CD4-positive, alpha-beta T cell treated with Interleukin-6 for 4 hours (primary cell): ENCODE measurements around the gene GRPEL2.
A peak's percentile ranks its signal among the peaks of the same experiment; 100 is the strongest.

Source experiments
- DNase-seq: peaks from one replicate; pipeline ENCODE4 v3.0.0-alpha.2; 2020; ENCODE audit warnings: mixed read lengths

The GRPEL2 gene, protein sequence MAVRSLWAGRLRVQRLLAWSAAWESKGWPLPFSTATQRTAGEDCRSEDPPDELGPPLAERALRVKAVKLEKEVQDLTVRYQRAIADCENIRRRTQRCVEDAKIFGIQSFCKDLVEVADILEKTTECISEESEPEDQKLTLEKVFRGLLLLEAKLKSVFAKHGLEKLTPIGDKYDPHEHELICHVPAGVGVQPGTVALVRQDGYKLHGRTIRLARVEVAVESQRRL

DNA sequence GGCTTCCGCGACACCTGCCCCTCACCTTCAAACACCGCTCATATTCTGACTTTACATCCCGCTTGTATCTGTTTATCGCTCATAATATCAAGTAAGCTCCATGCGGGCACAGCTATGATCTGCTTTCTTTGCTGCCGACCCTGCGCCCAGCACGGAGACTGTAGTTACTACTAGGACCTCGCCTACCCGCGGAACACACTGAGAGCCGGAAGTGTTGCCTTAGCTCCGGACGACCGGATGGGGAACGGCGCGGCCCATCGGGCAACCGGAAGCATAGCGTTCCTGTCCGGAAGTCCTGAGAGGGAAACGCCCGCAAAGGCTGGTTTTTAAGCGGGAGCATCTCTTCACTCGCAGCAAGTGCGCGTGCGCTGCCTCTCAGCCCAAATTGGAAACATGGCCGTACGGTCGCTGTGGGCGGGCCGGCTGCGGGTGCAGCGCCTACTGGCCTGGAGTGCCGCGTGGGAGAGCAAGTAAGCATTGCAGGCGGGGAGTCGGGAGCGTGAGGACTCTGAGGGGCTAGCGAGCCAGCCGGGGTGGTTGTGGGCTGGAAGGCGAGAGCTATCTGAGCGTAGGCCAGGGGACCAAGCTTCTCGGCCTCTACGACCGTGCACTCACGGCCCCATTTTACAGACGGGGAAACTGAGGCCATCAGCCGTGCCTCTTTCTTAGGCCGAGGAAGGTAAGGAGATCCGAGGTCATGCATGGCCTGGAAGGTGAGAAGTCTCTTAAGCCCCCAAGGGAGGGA, at the start of gene GRPEL2:
Gene GRPEL2, plus strand, starts transcription at position 353 of the 745 bp plus-strand sequence. Its CDS starts 41 bp downstream, at position 394.
- peak; percentile 91 for DNase-seq

DNA sequence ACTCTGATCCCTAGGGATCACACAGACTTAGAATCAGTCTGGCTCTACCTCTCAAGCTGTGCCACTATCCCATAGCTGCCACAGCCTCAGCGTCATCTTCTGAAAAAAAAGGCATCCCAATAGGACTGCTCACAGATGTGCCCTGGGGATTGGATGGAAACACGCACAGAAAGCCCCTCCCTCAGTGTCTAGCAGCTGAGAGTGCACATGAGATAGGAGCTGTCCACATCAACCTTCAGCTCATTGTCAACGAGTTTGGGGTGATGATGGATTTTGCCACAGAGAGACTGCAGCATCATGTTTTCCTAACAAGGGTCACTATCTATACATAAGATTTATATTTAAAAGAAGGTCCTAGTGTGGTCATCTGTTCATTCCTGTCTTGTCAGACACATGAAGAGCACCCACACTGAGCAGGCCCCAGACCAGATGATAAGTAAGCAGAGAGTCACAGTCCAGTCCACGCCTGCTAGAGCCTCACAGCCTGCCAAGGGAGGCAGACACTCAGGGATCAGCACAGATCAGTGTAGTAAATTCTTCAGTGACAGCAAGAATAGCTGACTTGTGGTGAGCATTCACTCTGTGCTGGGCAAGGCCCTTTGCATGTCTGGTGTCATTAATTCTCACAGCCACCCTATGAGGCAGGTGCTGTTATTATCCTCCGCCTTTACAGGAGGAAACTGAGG, 47.8 kb upstream of the GRPEL2 start:
- no peak for DNase-seq

DNA sequence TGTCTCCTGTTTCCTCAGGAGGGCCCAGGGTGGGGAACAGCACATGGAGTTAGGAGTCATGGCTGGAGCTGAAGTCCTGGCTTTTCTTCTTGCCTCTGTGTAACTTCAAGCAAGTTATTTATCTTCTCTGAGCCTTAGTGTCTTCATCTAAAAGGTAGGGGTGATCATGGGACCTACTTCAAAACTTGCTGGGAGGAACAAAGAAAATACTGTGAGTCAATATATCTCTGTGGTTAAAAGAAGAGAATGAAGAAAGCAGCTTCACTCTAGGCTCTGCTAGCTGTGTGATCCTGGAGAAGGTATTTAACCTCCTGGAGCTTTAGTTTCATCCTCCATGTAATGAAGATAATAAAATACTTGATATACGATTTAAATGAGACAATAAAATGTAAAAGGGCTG, 47.1 kb upstream of the GRPEL2 start:
- DNase-seq = no peak

DNA sequence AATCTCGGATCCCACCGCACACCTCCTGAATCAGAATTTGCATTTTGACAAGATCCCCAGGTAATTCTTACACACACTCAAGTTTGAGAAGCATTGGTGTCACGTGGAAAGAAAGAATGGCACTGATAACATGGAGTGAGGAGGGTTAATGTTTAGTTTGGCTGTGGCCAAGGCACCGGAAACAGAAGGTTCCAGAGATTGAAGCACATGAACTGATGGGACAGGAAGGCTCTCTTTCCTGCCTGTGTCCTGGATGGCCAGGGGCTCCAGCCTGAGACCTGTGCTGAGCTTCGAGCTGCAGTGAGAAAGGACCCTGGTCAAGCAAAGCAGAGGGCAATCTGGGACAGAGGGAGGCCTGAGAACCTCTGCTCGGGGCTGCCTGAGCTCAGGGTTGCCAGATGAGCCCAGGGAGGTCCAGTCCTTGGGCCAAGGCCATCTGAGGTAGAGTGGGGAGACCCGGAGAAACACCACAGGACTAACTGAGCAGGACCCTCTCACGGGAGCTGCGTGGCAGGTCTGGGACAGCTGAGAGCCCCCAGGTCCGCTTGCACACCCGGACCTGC, 46.4 kb upstream of the GRPEL2 start:
- DNase-seq = no peak

DNA sequence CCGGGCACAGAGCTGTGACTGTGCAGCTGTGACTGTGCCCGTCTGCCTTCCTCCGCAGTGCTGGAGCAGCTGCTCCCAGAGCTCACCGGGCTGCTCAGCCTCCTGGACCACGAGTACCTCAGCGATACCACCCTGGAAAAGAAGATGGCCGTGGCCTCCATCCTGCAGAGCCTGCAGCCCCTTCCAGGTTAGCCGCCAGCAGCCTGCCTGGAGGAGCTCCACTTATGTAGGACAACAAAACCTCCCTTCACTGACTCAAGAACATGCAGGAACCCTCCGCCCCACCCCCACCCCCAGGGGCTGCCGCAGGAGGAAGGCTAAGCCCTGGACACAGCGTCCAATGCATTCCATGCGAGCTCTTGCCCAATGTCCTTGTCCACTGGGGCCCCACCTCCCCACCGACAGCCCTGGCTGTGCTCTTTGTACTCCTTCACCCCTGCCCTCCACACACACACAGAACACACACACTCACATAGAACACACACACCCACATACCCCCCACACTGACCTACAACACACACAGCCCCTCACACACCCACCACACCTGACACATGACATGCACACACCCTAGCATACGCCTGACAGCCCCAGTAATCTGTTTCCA, 45.7 kb upstream of the GRPEL2 start:
- DNase-seq = no peak

DNA sequence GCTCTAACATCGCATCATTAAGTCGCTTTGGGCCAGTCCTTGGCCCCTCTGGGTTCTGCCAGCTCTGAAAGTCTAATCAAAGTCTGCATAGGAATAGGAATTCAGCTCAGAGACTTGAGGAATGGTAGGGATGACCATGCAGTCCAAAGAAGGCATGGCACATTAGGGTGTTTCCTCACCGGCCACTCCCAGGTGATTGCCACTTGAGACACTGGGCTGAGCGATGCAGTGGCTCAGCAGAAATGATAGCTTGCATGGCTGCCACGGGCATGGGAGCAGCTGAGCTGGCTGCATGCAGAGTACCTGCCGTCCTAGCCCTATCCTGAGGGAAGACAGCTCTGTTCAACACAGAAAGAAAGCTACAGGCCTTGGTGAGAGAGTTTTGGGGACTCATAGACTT, 44.9 kb upstream of the GRPEL2 start:
- DNase-seq = no peak

DNA sequence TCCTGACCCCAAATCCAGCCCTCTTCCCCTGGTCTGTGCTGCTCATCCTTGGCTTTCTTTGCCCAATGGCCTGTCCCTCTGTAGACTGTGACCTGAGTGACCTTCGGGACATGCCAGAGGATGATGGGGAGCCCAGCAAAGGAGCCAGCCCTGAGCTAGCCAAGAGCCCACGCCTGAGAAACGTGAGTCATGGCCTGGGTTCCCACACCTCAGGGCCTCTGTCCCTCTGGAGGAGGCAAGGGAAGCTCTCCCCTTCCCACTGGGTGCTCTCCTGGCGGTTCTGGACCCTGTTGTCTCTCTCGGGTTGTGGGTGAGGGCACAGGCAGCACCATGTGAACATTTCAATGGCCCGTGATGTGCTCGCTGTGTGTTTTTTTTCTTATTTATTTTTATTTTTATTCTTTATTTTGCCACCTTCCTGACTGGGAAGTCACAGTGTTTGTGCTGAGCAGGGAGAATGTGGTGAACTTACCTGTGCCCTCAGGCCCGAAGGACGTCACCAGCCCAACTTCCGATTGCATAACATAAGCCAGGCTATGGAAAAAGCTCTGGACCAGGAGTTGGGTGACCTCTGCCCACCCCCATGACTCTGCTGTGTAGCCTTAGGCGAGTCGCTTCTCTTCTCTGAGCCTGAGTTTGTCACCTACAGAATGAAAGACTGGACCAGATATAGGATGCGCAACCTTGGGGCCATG, 44.1 kb upstream of the GRPEL2 start:
- DNase-seq = no peak

DNA sequence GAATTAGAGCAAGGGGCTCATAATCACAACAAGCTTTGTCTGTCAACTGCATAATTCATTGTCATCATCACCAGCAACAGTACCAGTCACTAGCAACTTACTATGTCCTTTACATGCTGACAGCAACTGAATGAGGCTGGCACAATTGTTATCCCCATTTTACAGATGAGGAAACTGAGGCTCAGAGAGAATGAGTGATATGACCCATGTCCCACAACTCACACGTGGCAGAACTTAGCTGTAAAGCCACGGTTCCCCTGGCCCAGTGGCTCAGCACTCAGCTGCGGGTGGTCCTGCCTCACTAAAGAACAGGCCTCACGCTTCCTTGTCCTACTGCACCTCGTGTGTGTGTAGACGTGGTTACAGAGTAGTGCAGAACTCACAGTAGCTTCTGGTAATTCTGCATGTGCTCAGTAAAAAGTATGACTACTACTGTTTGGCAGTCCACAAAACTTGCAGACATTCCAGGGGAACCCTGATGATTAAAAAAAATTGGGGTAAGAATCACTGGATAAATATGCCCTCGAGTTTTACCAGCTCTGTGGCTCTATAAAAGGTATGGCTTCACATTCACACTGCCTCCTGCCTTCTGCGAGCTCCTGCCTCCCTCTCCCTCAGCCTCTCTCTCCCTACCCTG, 43.4 kb upstream of the GRPEL2 start:
- no peak for DNase-seq

DNA sequence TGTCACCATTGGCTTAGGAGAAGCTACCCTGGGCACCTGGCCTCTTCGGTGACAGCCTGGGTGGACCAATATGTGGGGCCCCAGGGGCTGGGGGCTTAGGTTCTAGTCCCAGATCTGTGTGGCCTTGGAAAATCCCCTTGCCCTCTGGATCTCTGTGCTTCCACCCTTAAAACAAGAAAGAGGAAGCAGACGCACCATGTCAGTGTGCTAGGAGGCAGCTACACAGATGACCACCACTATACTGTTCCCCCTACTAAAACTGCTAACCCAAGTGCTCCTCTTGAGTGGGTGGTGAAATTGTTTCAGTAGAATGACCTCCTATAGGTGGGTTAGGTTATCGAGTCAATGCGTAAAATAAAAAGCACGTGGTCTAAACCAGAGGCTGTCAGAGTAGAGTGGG, 42.7 kb upstream of the GRPEL2 start:
- DNase-seq = no peak

DNA sequence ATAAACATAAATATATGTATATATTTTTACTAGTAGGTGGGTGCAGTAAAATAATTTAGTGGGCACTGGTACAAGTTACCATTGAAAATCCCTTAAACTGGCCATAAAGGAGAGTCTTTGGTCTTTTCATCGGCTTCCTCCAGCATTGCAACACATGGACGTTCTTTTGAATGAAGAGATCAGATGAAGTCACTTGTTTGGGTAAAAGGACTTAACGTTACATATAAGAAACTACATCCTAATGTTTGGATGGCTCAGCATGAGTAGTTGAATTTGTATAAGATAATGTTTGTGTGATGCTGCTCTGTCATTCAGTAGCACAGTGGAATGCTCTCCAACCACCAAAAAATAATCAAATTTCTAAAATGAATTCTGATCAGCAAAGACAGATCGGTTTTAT, 42.1 kb upstream of the GRPEL2 start:
- DNase-seq = no peak

DNA sequence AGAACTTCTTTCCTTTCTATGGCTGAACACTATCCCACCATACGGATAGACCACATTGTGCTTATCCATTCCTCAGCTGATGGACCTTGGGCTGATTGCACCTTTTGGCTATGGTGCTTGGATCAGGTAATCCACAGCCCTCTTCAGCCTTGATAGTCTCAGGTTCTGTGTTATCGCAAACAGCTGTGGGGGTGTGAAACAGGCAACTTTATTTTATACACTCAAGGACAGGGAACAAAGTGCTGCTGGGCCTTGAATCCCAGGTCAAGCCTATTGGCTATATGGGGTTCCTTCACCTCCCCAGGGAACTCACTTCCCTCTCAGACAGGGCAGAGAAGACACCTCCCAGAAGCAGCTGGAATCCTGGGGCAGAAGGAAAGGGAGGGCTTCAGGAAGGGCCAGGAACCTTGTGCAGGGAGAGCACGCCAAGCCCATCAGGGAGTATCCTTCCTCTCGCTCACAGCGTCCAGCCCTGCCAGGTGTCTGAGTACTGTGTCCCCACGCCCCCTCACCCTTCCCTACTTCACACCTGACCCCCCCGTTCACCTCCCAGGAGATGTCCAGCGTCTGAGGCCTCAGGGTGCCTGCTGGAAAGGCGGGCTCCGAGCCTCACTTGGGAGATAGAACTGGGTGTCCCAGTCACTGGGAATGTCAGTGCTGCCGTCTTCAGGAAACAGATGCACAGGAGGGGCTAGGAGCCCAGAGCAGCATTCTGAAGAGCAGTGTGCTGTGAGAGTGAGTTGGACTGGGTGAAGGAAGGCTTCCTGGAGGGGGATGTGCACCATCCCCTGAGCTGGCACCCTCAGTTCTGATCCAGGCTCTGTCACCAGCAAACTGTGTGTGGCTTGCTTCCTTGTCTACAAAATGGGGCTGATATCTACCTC, 40.9 kb upstream of the GRPEL2 start:
- no peak for DNase-seq

DNA sequence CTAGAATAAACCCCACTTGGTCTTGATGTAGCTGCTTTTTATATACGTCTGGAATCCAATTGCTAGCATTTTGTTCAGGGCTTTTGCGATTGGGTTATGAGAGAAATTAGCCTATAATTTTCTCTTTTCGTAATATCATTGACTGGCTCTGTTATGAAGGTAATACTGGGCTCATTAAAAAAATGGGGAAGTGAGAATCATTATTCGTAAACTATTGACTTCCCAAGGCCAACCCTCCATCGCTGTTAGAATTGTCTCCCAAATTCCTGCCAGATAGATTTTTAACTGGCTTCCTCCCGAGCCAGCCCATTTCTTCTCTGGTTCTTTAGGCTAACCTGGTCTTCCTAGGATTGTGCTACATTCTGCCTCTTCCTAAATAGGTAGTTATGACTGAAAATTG, 35.9 kb upstream of the GRPEL2 start:
- DNase-seq = no peak

DNA sequence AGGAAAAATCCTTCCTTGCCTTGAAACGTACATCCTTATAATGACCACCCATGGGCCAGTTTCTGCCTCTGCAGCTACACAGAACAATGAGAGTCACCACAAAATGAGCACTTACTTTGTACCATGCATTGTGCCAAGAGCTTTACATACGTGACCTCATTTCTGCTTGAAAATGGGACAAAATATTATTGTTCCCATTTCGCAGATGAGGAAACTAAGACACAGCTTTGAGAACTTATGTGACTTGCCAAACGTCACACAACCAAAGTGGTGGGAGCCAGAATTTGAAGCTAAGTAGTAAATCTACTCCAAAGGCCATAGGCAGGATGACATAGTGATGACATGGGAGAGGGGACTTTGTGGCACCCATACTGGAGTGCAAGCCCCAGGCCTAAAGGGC, 34.8 kb upstream of the GRPEL2 start:
- no peak for DNase-seq

DNA sequence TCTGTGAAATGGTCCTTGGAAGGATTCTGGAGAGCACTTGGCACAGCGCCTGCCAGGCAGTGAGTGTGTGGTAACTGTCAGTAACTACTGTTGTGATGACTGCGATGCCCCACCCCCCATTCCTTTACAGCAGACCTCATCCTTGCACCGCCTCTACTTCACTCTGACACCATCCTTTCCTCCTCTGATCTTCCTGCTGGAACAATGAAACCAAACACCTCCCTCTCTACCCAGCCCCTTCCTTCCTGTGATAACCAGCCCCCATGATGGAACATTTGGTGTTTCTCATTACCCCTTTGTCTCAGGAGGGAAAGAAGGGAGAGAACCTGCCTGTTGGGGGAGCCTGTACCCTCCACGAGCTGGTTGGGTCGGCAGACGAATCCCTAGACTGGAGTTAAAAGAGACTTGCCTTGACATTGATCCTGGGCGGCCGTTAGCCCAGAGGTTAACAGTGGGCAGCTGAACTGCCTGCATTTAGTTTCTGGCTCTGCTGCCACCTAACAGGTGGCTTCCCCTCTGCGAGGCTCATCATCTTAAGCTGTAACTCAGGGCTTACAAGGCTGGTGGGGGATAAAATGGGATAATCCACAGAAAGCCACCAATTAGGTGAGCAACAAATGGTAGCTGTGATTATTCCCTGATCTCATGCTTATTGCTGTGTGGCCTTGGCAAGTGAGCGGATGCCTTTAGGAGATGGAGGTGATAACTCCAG, 34.2 kb upstream of the GRPEL2 start:
- no peak for DNase-seq

DNA sequence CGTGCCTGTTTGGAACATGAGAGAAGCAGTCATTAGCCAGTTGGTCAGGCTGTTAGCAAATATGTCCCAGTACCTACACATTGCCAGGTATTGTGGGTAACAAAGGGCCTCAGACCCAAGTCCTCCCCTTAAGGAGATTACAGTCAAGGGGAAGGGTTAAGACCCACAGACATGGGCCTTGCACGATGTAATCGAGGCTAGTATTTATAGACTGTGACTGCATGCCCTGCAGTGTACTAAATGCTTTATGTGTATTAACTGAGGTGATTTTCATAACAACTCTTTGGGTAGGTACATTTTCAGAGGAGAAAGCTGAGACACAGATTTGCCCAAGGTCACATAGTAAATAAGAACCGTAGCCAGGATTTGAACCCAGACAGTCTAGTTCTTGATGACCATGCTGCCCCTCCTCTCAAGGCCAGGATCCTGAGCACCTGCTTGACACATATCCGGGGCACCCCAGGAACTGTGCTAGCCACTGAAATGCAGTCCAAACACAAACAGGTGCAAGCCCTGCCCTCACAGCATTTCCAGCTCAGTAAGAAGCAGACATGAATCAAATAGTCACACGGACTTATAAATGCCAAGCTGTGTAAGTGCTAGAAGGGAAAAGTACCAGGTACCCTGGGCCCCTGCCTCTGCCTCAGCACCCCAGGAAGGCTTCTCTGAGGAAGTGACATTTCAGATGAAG, 32.0 kb upstream of the GRPEL2 start:
- no peak for DNase-seq

DNA sequence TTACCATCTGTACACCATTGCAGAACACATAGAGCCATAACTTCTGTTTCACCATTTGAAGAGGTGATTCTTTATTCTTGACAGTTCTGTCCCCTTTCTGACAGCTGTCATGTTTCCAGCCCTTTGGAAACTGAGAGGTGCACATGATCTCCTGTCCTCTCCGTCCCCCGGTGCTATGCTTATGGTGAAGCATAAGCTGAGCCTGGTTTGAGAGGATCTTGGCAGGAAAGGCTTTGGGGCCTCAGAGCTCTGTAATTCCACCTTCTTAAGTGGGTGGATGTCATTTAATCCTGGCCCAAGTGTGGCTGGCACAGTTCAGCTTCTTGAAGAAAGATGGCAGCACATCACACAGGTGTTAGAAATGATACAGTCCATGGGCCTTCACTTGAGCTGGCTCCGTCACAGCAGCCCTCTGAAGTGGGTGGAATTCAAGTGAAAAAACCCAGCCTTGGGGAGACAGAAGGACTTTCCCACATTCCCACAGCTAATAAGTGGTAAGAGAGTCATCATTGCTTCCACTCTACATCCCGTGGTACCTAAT, 30.7 kb upstream of the GRPEL2 start:
- no peak for DNase-seq

DNA sequence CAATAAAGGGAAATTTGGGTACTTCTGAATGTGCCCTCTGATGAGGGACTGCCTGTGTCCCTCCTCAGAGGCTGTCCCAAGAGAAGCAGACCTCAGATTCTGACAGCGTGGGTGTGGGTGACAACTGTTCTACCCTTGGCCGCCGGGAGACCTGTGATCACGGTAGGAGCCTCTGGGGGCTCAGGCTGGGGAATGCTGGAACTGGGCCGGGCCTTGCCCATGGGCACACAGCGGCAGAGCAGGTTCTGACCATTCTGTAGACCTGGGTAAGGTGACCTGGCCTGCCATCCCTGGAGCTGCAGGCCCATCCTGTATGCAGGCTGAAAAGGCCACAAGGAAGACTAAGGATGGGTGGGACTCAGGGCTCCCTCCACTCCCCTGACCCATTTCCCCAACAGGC, 29.5 kb upstream of the GRPEL2 start:
- DNase-seq = no peak

DNA sequence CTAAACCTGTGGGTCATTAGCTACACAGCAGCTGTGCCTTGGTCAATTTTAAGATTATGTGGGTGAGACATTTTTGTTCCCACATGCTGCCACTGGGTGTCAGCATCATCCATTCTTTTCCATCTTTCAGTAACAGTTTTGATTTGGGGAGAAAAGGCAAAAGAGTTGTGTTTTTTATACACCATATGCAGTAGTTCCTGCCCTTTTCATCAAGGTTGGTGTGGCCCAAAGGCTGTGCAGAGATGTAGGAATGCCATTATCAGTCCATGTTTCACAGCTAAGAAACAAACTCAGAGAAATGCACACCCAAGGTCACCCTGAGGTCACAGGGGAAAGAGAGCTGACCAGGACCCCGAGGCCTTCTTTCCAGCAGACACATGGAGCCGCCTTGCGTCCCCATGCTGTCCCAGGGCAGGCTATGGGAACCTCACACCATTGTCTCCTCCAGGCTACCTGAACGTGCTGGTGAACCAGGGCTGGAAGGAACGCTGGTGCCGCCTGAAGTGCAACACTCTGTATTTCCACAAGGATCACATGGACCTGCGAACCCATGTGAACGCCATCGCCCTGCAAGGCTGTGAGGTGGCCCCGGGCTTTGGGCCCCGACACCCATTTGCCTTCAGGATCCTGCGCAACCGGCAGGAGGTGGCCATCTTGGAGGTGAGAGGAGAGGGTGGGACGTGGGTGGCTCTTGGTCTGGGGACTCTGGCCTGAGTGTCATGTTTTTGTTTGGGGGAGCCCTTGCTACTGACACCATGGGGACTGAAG, 27.8 kb upstream of the GRPEL2 start:
- peak; percentile 67 for DNase-seq

DNA sequence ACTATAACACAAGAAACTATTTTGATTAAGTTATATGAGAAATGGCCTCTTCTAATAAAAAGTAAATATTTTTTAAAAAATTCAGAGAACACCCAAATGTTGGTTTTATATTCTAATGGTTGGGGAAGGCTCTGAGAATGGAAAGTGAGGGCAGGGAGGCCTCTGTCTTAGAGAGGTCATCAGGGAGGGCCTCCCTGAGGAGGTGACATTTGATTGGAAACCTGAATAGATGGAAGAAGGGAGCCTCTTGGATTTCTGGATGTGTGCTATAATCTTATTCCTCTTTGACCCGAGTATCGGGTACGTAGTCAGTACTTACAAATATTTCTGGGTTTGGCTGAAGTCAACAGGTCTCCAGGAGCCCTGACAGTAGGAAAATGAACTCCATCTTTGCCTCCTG, 26.1 kb upstream of the GRPEL2 start:
- no peak for DNase-seq
